HG03175 (cell line): ENCODE measurements around the gene TRPM4.
"Not testable (repeated sequence)": the region's sequence is repeated elsewhere in the genome, so short reads cannot be mapped to it uniquely, and the experiment has no call there.

Source experiments
- ATAC-seq: cut with Tn5 transposase; IDR thresholded peaks from one replicate; pipeline ENCODE4 v1.9.1; 2021; ENCODE audit warnings: mild to moderate bottlenecking, moderate library complexity; ENCODE audit not compliant: unreplicated experiment

Gene TRPM4

GRCh38 chr19:49224441-49224840 is 66.8 kb downstream of the TRPM4 start:
- ATAC-seq = not testable (repeated sequence)

- ATAC-seq = no peak
Measured at GRCh38 chr19:49224879-49225278, 67.3 kb downstream of the TRPM4 start.

- ATAC-seq = no peak
Measured at GRCh38 chr19:49229416-49229815, 71.8 kb downstream of the TRPM4 start.

- ATAC-seq = no peak
Measured at GRCh38 chr19:49231389-49231788, 73.8 kb downstream of the TRPM4 start.

- ATAC-seq = no peak
Measured at GRCh38 chr19:49231804-49232203, 74.2 kb downstream of the TRPM4 start.

GRCh38 chr19:49233163-49233562 is 75.6 kb downstream of the TRPM4 start:
- no peak for ATAC-seq

- no peak for ATAC-seq
Measured at GRCh38 chr19:49241769-49242168, 84.2 kb downstream of the TRPM4 start.

- no peak for ATAC-seq
Measured at GRCh38 chr19:49243129-49243528, 85.5 kb downstream of the TRPM4 start.

GRCh38 chr19:49243726-49244125 is 86.1 kb downstream of the TRPM4 start:
- no peak for ATAC-seq

- ATAC-seq = no peak
Measured at GRCh38 chr19:49244256-49244655, 86.7 kb downstream of the TRPM4 start.

GRCh38 chr19:49247676-49248075 is 90.1 kb downstream of the TRPM4 start:
- ATAC-seq = no peak

GRCh38 chr19:49249933-49250332 is 92.3 kb downstream of the TRPM4 start:
- no peak for ATAC-seq

- ATAC-seq = no peak
Measured at GRCh38 chr19:49255674-49256073, 98.1 kb downstream of the TRPM4 start.

GRCh38 chr19:49256691-49257090 is 99.1 kb downstream of the TRPM4 start:
- no peak for ATAC-seq
